BLaER1 treated with 17β-estradiol and CSF1 and Interleukin-3, amounts not matched to agents 10 nM and 100 nM (cell line): Measurements from ENCODE around the gene SAA4.

ENCODE experiments used
- H3K27ac ChIP-seq, 11 experiments: shearing (Covaris generic); formaldehyde crosslinking; 2 replicates each; pipeline ENCODE4 v1.8.1; 2022
- H3K27me3 ChIP-seq, 11 experiments: shearing (Covaris generic); formaldehyde crosslinking; 2 replicates each; pipeline ENCODE4 v1.8.1; 2022
- H3K36me3 ChIP-seq, 11 experiments: shearing (Covaris generic); formaldehyde crosslinking; 2 replicates each; pipeline ENCODE4 v1.8.1; 2022
- H3K4me1 ChIP-seq, 10 experiments: shearing (Covaris generic); formaldehyde crosslinking; 2 replicates each; pipeline ENCODE4 v1.8.1; 2022
- H3K4me2 ChIP-seq, 11 experiments: shearing (Covaris generic); formaldehyde crosslinking; 2 replicates each; pipeline ENCODE4 v1.8.1; 2022
- H3K4me3 ChIP-seq, 10 experiments: shearing (Covaris generic); formaldehyde crosslinking; 2 replicates each; pipeline ENCODE4 v1.8.1; 2022
- H3K9ac ChIP-seq, 11 experiments: shearing (Covaris generic); formaldehyde crosslinking; 2 replicates each; pipeline ENCODE4 v1.8.1; 2022
- H3K9me3 ChIP-seq, 11 experiments: shearing (Covaris generic); formaldehyde crosslinking; replicated peaks in 1 of 11; 2 replicates each; pipeline ENCODE4 v1.8.1; 2022
- H4K20me1 ChIP-seq, 11 experiments: shearing (Covaris generic); formaldehyde crosslinking; 2 replicates each; pipeline ENCODE4 v1.8.1; 2022
- Cebpa-rat ChIP-seq, 11 experiments: shearing (Covaris generic); IDR thresholded peaks; 2 replicates each; pipeline ENCODE4 v1.8.1; 2022

The SAA4 gene

GRCh38 chr11:18233912-18234311 is 2.7 kb downstream of the SAA4 start:
- Histone ChIP-seq H4K20me1 (no peaks in the 10 kb centered on the region), H3K36me3 (no peaks in the 10 kb centered on the region), H3K9ac (no peak overlapping the region), H3K27me3 (no peaks in the 10 kb centered on the region), H3K9me3 (peaks cover 0 to 8% (median 0%) of the 10 kb centered on the region in 11 experiments; a peak in 1 of 22 replicates), H3K4me2 (no peak overlapping the region), H3K4me1 (peaks cover 0 to 13% (median 7%) of the 10 kb centered on the region in 10 experiments; a peak in 10 of 20 replicates), H3K27ac (no peak overlapping the region), H3K4me3 (no peak overlapping the region)
- TF ChIP-seq Cebpa-rat (IDR thresholded peaks at IDR 0.05) = no peak

DNA sequence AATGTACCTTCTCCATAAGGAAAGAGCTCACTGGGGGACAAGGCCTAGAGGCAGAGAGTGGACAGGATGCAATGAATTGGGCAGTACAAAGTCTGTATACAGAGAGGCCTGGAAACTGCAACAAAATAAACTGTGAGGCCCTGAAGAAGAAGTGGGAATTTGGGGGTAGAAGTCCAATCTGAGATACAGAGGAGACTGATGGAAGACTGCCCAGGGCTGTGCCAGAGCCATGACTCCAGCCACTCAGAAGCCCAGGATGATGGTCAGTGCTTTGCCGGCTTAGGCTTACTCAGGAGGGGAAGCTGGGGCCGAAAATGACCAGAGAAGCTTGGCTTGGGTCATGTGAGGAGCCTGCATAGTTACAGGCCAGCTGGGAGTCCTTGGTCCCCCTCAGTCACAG is 5.7 kb downstream of the SAA4 start:
- Histone ChIP-seq H3K4me3 (no peak overlapping the region), H3K4me1 (peaks cover 0 to 11% (median 7%) of the 10 kb centered on the region in 10 experiments; a peak in 10 of 20 replicates), H3K27ac (no peak overlapping the region), H3K9me3 (peaks cover 0 to 8% (median 0%) of the 10 kb centered on the region in 11 experiments; a peak in 2 of 22 replicates), H3K4me2 (no peak overlapping the region), H3K36me3 (no peaks in the 10 kb centered on the region), H4K20me1 (no peaks in the 10 kb centered on the region), H3K9ac (no peak overlapping the region), H3K27me3 (no peaks in the 10 kb centered on the region)
- no peak for TF ChIP-seq Cebpa-rat (IDR thresholded peaks at IDR 0.05)

DNA sequence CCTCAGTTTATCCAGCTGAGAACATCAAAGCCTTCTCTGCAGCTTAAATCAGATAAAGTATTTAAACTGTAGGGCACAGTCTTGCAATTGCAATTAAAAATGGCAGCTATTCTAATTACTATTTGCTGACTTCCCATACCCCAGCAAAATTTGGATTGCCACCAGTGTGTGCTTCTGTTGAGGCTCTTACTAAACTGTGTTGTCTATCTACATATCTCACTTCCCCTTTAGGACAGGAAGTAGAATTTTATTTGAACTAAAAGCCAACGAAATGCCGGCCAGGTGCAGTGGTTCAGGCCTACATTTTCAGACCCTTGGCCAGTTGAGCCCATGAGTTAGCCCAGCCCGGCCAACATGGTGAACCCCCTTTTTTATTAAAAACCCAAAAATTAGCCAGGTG is 7.1 kb downstream of the SAA4 start:
- H3K9me3 ChIP-seq = peaks cover 0 to 8% (median 0%) of the 10 kb centered on the region in 11 experiments; a peak in 2 of 22 replicates
- H4K20me1 ChIP-seq = no peaks in the 10 kb centered on the region
- H3K4me3 ChIP-seq = no peak overlapping the region
- H3K9ac ChIP-seq = no peak overlapping the region
- no peak for TF ChIP-seq Cebpa-rat (IDR thresholded peaks at IDR 0.05)
- H3K36me3 ChIP-seq = no peaks in the 10 kb centered on the region
- no peaks in the 10 kb centered on the region for H3K27me3 ChIP-seq
- no peak overlapping the region for H3K27ac ChIP-seq
- H3K4me1 ChIP-seq = peaks cover 0 to 6% (median 4%) of the 10 kb centered on the region in 10 experiments; a peak in 5 of 20 replicates
- H3K4me2 ChIP-seq = peak overlapping the region in 9 of 11 experiments; percentile 0 to 39 (median 21); a peak in 6 of 22 replicates

GRCh38 chr11:18225913-18226312 is 10.7 kb downstream of the SAA4 start:
- H3K9ac ChIP-seq = no peak overlapping the region
- no peak overlapping the region for H3K4me3 ChIP-seq
- TF ChIP-seq Cebpa-rat (IDR thresholded peaks at IDR 0.05) = no peak
- no peak overlapping the region for H3K4me2 ChIP-seq
- no peaks in the 10 kb centered on the region for H3K36me3 ChIP-seq
- no peaks in the 10 kb centered on the region for H4K20me1 ChIP-seq
- peaks cover 5 to 9% (median 8%) of the 10 kb centered on the region in 11 experiments for H3K9me3 ChIP-seq
- H3K27me3 ChIP-seq = no peaks in the 10 kb centered on the region
- peaks cover 0 to 6% (median 4%) of the 10 kb centered on the region in 10 experiments; a peak in 5 of 20 replicates for H3K4me1 ChIP-seq
- no peak overlapping the region for H3K27ac ChIP-seq

DNA sequence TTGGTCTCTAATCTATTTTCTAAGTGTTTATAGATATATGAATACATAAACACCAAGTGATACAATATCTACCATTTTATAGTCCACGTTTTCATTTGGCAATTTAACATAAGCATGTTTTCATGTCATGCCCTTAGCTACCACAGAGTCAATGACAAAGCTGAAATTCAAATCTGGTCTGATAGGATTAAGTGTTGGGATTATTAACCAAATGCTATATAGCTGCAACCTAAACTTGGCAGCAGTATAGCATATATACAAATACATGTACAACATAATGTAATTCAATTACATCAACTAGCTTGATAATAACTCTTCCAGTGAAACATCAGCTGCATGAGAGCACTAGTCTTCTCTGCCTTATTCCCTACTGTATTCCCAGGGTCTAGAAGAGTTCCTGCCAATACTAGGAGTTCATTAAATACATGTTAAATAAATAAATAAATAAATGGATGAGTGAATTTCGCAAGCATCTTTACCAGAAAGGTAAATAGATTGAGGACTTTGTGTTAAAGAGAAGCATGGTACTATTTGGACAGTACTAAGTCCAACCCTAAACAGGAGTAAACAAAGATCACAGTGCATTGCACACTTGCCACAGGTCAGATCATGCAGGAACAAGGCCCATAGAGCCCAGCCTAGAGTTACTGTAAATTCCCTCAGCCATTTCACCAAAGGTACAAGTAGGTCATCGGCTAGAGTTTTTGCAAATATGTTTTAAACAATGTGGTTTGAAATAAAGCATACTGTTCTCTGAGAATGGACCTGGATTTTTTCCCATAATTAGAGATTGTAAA is 12.8 kb downstream of the SAA4 start:
- Histone ChIP-seq H4K20me1 (no peaks in the 10 kb centered on the region), H3K36me3 (no peaks in the 10 kb centered on the region), H3K27me3 (no peaks in the 10 kb centered on the region), H3K9ac (no peak overlapping the region), H3K9me3 (peaks cover 15 to 18% (median 17%) of the 10 kb centered on the region in 11 experiments), H3K4me1 (no peaks in the 10 kb centered on the region), H3K4me3 (no peak overlapping the region), H3K27ac (no peak overlapping the region), H3K4me2 (no peak overlapping the region)
- TF ChIP-seq Cebpa-rat (IDR thresholded peaks at IDR 0.05) = no peak

GRCh38 chr11:18222814-18223421 is 13.7 kb downstream of the SAA4 start:
- Histone ChIP-seq H3K9me3 (peaks cover 15 to 23% (median 18%) of the 10 kb centered on the region in 11 experiments), H3K4me2 (no peak overlapping the region), H3K4me1 (no peaks in the 10 kb centered on the region), H3K36me3 (no peaks in the 10 kb centered on the region), H3K27ac (no peak overlapping the region), H4K20me1 (no peaks in the 10 kb centered on the region), H3K9ac (no peak overlapping the region), H3K4me3 (no peak overlapping the region), H3K27me3 (no peaks in the 10 kb centered on the region)
- no peak for TF ChIP-seq Cebpa-rat (IDR thresholded peaks at IDR 0.05)

DNA sequence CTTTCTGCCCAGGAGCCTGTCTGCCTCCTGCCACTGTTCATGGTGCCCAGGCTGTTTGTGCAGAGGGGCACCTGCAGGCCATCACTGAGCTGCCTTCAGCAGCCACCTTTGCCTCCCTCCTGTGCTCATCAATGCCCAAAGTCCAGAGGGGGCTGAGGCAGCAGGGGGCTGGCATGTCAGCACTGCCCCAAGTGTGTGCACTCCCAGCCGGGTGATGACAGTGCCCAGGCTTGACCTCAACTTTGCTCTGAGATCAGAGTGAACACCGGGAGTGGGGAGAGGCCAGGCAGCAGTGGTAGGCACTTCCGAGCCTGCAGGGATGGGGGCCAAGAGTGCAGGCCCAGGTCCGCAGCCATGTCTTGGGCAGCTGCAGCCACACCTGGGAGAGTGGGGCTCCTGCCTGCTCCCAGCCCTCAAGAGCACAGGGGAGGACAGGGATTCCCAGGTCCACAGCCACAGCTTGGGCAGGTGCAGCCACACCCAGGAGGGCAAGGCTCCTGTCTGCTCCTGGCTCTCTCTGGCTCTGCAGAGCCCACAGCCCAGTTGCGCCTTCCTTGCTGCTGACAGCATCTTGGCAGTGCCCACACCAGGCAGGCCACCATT is 15.2 kb downstream of the SAA4 start:
- no peaks in the 10 kb centered on the region for H3K4me1 ChIP-seq
- H3K4me2 ChIP-seq = no peak overlapping the region
- no peaks in the 10 kb centered on the region for H4K20me1 ChIP-seq
- no peak overlapping the region for H3K27ac ChIP-seq
- no peaks in the 10 kb centered on the region for H3K36me3 ChIP-seq
- H3K9me3 ChIP-seq = peaks cover 15 to 24% (median 18%) of the 10 kb centered on the region in 11 experiments
- H3K9ac ChIP-seq = no peak overlapping the region
- no peak overlapping the region for H3K4me3 ChIP-seq
- H3K27me3 ChIP-seq = no peaks in the 10 kb centered on the region
- no peak for TF ChIP-seq Cebpa-rat (IDR thresholded peaks at IDR 0.05)

GRCh38 chr11:18209058-18209457 is 27.5 kb downstream of the SAA4 start:
- Histone ChIP-seq H3K4me3 (no peak overlapping the region), H3K36me3 (no peaks in the 10 kb centered on the region), H3K9me3 (no peaks in the 10 kb centered on the region; a peak in 1 of 22 replicates), H3K4me2 (no peak overlapping the region), H4K20me1 (no peaks in the 10 kb centered on the region), H3K27ac (no peak overlapping the region), H3K4me1 (no peaks in the 10 kb centered on the region), H3K9ac (no peak overlapping the region), H3K27me3 (no peaks in the 10 kb centered on the region)
- no peak for TF ChIP-seq Cebpa-rat (IDR thresholded peaks at IDR 0.05)

DNA sequence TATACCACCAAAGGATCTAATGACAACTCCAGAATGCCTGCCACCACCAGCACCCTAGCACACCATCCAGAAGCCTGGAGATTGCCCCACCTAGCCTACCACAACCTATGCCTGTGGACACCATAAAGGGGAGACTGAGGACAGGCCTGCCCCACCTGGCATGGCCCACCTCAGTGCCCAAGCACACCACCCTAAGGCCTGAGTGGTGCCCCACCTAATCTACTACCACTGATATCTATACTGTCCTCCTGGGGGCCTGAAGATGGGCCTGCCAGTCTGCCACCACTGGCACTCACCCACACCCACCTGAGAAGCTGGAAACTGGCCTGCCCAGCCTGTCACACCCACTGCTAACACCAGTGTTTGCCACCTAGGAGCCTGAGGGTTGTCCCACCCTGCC is 31.8 kb downstream of the SAA4 start:
- Histone ChIP-seq H3K9ac (no peak overlapping the region), H3K4me1 (no peaks in the 10 kb centered on the region), H3K36me3 (no peaks in the 10 kb centered on the region), H3K27me3 (no peaks in the 10 kb centered on the region), H3K27ac (no peak overlapping the region), H3K4me2 (no peak overlapping the region), H3K4me3 (no peak overlapping the region), H4K20me1 (no peaks in the 10 kb centered on the region), H3K9me3 (peaks cover 0 to 9% (median 0%) of the 10 kb centered on the region in 11 experiments; a peak in 5 of 22 replicates)
- TF ChIP-seq Cebpa-rat (IDR thresholded peaks at IDR 0.05) = no peak
